Embryonic facial prominence (tissue), 1 donor: ENCODE data around the gene USP10.

ENCODE experiments used
- DNase-seq: peaks from one replicate; pipeline ENCODE4 v3.0.0-alpha.2; 2016; ENCODE audit errors: extremely low spot score

USP10 gene

DNA sequence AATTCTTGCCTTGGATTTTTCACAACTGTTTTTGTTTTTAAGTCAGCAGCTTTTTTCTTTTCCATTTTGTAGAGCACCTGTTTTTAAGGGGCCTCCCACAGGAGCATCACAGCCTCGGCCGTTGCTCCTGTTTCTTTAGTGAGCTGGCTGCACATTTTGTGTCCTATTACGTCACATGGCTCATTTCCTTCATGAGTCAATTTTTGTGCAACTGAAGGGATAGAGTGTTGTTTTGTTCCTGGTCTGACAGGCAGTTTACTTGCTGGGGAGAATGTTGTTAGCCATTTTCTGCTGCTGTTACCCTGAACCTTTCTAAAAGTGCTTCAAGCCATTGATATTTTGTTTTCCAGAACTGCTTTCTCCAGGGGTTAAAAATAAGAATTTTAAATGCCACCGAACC, 75.0 kb downstream of the USP10 start:
- DNase-seq, result no peak

DNA sequence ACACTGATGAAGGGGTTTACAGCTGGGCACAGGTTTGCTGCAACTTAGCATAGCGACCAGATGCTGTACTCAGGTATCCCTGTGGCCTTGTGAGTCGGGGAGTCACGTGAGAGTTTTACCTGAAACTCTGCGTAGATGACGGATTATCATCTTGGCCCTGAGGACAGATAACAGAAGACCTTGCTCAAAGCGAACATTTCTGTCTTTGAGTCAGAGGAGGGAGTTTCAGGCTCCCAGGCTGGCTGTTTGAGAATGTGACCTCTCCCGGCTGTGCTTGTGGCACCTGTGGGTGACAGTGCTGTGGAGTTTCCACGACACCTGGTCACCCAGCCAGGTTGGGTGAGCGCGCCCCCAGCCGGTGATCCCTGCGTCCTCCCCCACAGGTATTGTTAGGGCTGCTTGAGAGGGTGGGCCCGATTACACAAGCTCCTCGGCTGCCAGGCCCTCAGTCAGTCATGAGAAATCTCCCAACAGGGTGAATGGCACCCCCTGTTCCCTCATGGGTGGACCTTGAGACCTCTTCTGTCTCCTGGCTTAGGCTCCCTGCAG, 75.5 kb downstream of the USP10 start:
- no peak for DNase-seq

DNA sequence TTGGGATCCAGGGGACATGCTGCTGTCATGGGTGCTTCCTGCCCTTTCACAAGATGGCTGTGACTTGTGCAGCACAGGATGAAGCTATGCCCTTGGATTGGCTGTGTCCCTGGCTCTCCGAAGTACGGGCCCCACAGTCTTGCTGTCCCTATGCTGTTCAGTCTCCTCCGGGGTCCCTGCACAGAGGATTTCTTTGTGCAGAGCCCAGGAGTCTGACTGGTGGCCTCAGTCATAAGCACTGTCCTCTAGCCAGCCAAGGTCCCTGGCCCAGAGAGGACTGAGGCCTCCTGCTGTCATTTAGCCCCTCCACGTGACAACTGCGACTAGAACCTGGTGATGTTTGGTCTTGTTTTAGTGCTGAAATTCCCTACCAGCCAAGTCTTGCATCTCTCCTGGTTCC, 77.6 kb downstream of the USP10 start:
- DNase-seq, result no peak

DNA sequence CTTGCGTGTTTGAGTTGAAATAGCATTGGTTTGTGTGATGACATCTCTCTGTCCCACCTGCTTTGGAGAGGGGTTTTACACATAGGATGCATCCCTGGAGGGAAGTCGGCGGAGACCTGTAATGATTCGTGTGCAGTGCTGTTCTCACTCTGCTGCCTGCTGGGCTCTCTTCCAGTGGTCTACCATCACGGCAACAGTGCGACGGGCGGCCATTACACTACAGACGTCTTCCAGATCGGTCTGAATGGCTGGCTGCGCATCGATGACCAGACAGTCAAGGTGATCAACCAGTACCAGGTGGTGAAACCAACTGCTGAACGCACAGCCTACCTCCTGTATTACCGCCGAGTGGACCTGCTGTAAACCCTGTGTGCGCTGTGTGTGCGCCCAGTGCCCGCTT, 78.9 kb downstream of the USP10 start:
- DNase-seq, result no peak

DNA sequence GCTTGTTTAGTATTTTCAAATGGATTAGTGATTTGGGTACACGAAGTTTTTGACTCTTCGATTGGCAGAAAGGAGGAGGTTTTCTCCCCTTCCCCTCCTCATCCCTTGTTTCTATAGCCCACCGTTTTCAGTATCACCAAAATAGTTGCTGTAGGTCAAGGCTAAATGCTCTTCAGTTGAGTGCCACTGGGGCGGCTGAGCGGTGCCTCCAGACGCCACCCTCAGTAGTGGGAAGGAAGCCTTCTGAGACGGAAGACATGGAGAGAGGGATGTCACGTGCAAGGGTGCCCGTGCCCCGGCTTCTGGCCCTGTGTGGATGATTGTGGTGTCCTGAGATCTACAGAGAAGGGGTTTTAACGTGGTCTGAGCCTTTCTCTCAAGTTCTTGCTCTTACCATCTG, 80.3 kb downstream of the USP10 start:
- DNase-seq, result no peak

DNA sequence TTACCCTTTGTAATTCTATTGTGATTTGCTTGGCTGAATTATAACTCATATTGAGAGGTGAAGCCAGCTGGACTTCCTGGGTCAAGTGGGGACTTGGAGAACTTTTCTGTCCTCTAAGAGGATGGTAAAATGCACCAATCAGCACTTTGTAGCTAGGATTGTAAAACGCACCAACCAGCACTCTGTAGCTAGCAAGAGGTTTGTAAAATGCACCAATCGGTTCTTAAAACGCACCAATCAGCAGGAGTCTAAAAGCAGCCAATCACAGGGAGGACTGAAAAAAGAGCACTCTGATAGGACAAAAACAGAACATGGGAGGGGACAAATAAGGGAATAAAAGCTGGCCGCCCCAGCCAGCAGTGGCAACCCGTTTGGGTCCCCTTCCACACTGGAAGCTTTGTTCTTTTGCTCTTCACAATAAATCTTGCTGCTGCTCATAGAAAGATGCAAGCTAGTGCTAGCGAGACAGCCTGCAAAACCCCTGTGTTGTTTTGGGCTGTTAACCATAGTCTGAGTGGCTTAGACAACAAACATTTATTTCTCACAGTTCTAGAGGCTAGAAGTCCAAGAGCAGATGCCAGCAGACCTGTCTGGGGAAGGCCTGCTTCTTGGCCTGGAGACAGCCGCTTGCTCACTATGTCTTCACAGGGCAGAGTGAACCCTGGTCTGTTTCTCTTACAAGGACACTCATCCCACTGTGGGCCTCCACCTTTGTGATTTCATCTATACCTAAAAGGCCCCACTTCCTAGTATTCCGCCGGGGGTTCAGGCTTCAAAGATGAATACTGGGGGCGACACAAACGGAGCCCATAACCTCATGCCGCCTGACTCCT, 81.0 kb downstream of the USP10 start:
- DNase-seq, result no peak

DNA sequence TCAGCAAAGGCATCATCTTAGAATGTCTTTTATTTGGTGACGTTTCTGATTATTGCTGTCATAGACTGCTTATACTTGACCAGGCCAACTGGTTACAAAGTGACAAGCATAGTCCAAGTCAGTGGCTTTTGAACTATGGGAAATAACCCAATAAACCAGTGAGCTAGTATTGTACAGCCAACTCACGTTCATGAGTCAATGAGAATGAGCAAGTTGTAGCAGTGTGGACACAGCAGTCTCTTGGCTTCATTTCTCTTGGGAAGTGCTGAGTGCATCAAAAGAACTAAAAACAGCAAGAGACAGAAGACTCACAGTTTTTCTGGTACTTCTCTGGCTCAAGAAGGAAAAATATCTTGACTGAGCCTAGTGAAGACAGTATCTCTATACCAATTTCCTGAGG, 83.0 kb downstream of the USP10 start:
- no peak for DNase-seq

DNA sequence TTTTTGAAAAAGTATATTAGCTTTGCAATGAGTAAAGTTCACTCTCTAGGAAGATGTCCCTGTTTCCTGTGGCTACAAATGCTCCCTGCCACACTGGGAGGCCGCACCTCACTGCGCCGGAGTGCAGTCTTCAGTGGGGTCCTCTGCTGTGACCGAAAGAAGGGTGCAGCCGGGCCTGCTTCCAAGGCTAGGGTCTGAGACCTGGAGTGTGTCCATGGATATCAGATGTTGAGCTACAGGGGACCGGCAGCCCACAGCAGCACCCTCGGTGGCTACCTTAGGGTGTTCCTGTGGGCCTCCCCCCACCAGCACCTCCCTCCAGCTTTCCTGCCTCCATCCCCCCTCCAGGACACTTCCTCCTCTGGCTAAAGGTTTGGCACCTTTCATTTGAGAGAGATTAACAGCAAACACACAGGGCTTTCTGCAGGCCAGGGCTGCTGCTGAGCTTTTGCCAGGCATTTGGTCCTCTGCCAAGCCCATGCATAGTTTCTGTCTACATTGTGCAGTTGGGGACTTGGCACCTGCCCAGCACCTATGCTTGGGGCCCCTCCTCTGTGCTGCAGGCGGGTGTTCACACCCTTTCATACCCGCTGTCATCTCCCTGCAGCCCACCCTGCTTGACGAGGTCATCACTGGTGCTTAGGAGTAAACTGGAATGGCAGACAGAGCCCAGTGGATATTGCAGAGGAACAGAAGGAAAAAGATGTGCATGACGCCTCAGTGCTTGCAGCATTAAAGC, 86.2 kb downstream of the USP10 start:
- DNase-seq, result peak; percentile 63

DNA sequence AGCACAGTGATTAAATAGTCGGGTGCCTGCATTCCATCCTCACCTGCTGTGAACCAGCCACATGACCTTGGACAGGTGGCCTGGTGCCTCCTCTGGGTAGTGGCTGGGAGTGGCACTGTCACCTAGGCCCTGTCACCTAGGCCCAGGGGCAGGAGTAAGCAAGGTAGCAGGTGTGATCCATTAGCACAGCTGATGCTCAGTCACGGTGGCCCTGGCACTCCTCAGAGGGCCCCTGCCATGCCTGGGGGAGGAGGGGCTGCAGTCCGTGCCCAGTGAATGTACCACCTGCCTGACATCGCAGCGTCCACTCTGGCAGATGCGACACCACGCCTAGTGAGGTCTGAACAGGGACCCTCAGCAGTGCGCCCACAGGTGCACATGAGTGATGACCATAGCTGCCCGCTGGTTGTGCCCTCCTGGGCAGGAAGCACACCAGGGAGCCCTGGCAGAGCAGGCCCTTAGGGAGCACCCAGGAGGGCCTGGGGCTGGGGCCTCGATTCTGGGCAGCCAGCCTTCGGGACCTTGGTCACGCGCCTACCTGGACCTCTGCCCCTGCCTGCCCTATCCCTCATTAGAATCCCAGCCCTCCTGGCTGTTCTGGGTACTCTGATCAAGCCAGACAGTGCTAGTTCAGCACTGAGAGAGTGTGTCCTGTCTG, 86.9 kb downstream of the USP10 start:
- DNase-seq, result no peak

DNA sequence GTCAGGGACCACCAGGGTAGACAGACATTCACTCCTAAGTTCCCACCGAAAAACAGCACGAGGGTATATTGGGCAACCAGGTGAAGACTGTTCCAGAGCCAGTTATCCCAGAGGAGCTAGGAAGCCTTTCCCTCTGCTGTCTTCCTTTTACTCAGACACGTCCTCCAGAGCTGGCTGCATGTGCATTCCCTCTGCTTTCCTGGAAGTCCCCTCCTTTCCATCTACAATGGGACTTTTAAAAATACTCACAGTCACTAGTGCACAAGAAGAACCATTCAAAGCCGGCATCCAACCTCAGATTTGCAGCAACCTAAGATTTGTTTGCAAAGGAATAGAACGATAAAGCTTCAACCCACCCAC, 87.4 kb downstream of the USP10 start:
- no peak for DNase-seq

DNA sequence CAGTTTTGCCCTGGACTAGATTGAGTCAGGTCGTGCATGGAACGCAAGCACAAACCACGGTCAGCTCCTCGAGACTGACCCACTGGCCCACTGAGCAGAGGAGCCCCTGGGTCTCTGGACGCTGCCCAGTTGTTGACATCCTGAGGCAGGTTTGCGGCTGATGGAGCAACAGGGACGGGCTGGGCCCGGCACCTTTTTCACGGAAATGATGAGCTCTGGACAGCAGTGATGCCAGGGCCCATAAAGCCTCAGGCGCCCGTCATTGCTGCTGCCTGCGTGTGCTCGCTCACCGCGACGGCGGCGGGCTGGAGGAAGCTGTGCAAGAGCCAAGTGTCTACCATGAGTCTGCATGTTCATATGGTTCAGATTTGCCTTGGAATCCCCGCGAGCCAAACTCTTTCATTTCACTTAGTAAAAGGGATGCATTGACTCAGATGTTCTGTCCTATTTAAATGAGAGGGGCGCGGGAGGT, 89.2 kb downstream of the USP10 start:
- peak; percentile 87 for DNase-seq

DNA sequence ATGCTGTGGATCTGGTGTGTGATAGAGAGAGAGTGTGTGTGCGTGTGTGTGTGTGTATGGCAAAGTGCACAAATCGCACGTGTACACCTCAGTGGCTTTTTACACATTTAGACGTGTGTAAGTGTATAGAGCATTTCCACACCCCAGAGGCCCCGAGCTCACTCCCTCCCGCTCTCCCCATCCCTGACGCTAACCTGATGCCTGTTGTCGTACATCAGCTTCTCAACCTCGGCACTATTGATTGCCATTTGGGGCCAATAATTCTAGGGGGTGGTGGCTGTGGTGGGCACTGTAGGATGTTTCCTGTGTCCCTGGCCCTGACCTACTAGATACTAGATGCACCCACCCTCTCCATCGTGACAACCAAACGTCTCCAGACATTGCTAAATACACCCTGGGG, 89.6 kb downstream of the USP10 start:
- no peak for DNase-seq

DNA sequence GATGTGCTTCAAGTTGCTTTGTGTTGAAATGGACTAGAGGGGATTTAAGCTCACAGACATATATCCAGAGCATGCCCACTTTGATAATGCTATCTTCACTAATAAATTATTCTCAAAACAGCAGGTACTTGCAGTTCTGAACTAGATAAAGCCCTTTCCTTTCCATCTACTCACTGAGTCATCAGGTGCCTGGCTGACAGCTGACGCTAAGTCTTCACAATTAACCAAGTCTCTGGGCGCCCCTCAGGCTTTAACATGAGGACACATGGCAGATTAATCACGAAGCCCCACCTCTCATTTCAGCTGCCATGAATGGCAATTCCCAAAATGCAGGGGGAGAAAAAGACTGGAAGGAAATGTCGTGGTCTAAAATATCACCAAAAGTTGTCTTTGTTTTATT, 90.5 kb downstream of the USP10 start:
- DNase-seq, result no peak

DNA sequence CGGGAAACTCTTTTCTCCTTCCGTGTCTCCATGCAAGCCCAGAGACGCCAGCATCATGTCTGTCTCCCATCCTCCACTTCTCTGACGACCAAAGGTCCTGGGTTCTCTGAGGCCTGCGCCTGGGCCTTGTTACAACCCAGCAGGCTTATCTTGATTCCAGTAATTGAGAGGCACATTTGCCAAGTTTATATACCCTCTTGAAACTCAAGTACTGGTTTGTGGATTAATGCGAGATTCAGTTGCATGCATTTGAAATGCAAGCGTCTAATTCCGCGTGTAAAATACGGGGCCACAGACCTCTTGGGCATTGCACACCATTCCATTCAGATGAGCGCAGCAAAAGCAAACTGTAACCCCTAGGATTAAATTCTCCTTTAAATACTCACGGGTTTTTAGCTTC, 91.3 kb downstream of the USP10 start:
- no peak for DNase-seq

DNA sequence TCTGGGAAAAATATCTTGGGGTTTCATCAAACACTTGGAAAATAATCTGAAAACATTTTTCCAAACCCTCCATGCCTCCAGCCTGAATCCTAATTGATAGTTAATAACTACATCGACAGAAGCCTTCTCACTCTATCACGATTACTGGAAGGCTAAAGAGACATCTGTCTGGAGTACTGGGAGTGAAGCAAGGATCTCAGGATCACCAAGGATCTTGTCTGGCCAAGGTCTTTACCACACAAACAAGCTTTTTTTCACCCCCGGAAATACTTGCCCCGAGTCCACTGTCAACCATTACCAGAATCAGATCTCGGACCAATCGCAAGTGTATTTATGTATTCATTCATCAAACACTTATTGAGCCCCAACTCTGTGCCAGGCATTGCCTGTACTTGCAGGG, 91.7 kb downstream of the USP10 start:
- DNase-seq, result no peak

DNA sequence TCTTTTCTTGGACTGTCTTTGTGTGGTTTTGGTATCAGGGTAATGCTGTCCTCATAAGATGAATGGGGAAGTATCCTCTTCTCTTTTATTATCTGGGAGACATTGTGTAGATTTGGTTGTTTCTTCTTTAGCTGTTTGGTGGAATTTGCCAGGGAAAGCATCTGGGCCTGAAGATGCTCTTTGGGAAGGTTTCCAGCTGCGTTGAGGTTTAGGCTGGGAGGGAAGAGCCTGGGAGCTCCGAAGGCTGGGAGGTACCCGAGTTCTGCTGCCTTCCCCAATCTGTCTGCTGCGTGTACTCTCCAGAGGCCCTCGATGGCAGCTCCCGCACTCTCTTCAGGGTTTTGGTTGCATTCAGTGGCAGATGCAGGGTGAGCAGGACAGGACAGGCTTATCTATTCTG, 94.4 kb downstream of the USP10 start:
- no peak for DNase-seq

DNA sequence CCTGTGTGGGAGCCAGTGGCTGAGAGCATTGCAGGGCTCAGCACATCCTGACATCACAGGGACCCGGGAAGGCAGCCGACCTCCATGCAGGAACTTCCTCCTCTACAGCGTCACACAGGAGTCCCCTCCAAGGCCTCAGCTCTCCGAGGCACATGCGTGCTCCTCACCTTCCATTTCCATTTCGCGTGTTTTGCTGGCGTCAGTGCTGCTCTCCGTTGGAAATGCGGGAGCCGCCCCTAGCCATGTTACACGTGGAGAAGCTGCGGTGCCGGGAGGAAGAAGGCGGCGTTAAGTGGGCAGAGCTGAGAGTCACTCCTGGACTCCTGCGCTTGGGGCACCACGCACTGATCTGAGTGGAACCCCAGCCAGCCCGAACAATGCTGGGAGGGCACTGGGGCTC, 94.8 kb downstream of the USP10 start:
- no peak for DNase-seq

DNA sequence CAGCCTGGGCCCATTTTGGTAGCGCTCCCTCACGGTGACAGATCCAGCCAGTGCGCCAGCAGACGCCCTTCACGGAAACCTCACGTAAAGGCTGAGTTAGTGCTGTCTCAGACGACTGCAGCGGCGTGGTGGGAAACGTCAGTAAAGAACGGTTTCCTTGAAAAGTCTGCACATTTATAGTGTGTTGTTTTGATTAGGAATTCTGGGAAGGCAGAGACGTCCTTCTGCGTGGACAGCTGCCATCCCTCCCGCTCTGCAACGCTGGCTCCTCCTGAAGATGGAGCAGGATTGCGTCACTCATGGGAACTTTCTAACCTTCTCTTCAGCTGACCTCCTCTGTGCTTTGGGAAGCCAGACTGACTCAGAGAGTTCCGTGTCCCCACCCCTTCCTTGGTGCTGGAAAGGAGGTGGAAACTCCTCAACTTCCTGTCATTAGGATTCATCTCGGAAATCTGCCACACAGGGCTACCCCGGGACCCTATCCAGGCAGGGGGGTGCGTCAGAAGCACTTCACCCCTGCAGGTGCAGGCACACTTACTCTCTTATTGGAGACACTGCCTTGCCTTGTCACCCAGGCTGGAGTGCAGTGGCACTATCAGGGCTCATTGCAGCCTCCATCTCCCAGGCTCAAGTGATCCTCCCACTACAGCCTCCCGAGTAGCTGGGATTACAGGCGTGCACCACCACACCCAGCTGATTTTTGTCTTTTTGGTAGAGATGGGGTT, 95.7 kb downstream of the USP10 start:
- DNase-seq, result no peak

DNA sequence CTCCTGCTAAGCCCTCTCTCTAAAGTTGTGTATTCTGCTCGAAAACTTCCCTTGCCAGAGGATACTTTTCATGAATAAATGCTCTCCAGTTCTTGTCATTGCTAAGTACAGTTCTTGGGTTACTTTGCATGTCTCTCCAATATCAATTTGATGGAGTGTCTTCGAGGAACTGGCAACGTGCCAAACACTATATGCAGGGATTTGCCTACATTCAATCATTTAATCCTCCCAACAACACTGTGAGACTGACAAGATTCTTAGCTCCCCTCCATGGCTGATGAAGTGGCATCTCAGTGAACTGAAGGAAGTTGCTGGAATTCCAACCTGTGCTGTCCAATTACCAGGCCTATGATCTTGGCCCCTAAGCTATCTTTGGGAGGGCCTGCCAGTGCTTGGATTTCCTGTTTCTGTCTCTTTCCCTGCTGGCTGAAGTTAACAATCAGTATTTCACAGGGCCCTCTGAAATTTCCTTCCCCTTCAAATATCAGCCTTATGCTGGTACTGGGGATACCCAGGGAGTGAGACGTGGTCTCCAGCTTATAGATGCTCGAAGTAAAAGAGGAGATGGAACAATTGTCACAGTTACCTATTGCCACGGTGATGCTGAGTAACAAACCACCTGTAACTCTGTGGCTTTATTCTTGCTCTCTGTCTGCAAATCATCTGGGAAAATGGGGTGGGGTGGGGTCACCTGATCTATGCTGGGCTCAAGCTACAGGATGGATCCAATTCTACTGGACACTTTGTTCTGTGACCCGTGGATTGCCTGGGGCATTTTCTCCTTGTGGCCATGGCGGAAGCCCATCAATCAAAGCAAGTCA, 100.6 kb downstream of the USP10 start:
- DNase-seq, result no peak

DNA sequence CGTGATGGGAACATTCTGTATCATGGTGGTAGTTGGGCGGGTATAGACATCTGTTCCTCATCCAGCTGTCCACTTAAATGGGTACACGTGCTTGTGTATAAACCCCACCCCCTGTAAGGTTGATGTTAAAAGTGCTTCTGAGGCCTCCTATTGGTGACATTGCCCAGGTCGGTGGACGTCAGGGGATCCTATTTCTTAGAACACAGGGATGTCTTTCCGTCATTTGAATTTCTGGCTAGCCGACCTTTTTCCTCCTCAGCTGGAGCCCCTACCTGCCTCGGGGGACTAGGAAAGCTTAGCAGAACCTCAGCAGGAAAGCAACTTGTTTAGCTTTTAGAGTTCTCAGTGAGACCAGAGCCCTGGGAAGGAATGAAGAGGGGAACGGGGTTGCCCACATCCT, 103.3 kb downstream of the USP10 start:
- no peak for DNase-seq

DNA sequence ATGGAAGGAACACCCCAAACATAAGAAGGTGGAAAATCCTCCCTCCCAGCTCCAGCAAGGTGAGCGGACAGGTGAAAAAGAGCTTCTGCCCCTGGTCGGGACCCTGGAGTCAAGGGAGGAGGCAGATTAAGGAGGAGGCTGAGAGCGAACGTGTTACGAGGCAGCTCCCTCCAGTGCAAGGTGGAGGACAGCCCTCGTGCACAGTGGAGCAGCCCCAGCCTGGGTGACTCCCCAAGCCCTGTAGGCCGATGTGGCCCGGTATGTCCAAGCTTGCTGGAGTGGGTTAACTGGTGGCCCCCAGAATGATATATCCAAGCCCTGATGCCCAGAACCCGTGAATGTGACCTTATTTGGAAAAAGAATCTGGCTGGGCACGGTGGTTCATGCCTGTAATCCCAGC, 104.5 kb downstream of the USP10 start:
- DNase-seq, result no peak
